ENCODE data around the gene YOD1.

DNA sequence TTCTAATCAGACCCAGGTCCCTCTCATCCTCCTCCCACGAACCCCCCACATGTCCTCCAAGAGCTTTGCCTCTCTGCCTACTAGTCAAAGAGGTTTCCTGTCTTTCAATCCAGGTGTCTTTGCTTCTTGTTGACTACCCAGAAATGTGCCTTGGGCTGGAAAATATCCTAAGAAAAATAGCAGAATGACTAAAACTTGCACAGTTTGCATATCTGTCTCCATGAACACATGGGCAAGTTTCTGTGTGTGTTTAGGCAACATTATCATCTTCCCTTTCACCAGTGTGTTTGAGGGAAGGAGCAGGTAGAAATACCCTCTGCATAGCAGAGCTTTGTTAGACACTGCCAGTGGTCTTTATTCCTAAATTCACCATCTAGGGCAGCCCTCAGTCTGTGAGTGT is 20.0 kb downstream of the YOD1 start:
- TF ChIP-seq, protein P1, sequence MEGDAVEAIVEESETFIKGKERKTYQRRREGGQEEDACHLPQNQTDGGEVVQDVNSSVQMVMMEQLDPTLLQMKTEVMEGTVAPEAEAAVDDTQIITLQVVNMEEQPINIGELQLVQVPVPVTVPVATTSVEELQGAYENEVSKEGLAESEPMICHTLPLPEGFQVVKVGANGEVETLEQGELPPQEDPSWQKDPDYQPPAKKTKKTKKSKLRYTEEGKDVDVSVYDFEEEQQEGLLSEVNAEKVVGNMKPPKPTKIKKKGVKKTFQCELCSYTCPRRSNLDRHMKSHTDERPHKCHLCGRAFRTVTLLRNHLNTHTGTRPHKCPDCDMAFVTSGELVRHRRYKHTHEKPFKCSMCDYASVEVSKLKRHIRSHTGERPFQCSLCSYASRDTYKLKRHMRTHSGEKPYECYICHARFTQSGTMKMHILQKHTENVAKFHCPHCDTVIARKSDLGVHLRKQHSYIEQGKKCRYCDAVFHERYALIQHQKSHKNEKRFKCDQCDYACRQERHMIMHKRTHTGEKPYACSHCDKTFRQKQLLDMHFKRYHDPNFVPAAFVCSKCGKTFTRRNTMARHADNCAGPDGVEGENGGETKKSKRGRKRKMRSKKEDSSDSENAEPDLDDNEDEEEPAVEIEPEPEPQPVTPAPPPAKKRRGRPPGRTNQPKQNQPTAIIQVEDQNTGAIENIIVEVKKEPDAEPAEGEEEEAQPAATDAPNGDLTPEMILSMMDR (conservative IDR thresholded peaks at IDR 0.05) = no peak
- TF ChIP-seq ZFX (IDR thresholded peaks at IDR 0.05) = no peak
